Liver (tissue), 9 donors: ENCODE data around the gene RGS2. TPM values are rescaled to one million over a fixed set of nuclear protein-coding genes. Genes with fewer than 3 reads are reported as not detected.

Experiments
- DNase-seq: peaks from one replicate; pipeline ENCODE4 v3.0.0-alpha.2; 2017; ENCODE audit warnings: low spot score
- H3K27ac ChIP-seq, 2 donors: one replicate each; pipeline ENCODE4 v1.7.0; 2013; ENCODE audit warnings: inconsistent platforms in 2 of 2, low read length in 2 of 2, control low read depth in 1 of 2, low read depth in 1 of 2, mild to moderate bottlenecking in 1 of 2
- H3K27me3 ChIP-seq, 4 donors: one replicate each; pipeline versions ENCODE4 v1.6.1 to v1.7.0; 2013; ENCODE audit warnings: low read length in 3 of 4, inconsistent platforms in 1 of 4, mild to moderate bottlenecking in 1 of 4, moderate library complexity in 1 of 4; ENCODE audit not compliant: control insufficient read depth in 4 of 4, insufficient read depth in 4 of 4
- H3K36me3 ChIP-seq, 4 donors: one replicate each; pipeline versions ENCODE4 v1.6.1 to v1.7.0; 2013; ENCODE audit warnings: low read length in 3 of 4, mild to moderate bottlenecking in 3 of 4, low read depth in 1 of 4, moderate library complexity in 1 of 4; ENCODE audit not compliant: control insufficient read depth in 4 of 4, insufficient read depth in 3 of 4
- H3K4me1 ChIP-seq, 4 donors: one replicate each; pipeline versions ENCODE4 v1.6.1 to v1.7.0; 2013; ENCODE audit warnings: low read length in 3 of 4, mild to moderate bottlenecking in 3 of 4, moderate library complexity in 1 of 4; ENCODE audit not compliant: control insufficient read depth in 4 of 4, insufficient read depth in 4 of 4
- H3K4me3 ChIP-seq, 3 donors: one replicate each; pipeline versions ENCODE4 v1.6.1 to v1.7.0; 2013; ENCODE audit warnings: low read length in 3 of 3, control low read depth in 1 of 3, low read depth in 1 of 3, mild to moderate bottlenecking in 1 of 3
- H3K9ac ChIP-seq, 2 donors: one replicate each; pipeline ENCODE4 v1.7.0; 2013; ENCODE audit warnings: low read length in 2 of 2, mild to moderate bottlenecking in 2 of 2, moderate library complexity in 2 of 2, control low read depth in 1 of 2, low read depth in 1 of 2
- H3K9me3 ChIP-seq, 4 donors: one replicate each; pipeline versions ENCODE4 v1.6.1 to v1.7.0; 2013; ENCODE audit warnings: low read length in 3 of 4; ENCODE audit not compliant: control insufficient read depth in 4 of 4
- EGR1 ChIP-seq, 2 donors: IDR thresholded peaks; 2 replicates each; pipeline ENCODE4 v1.6.1; 2016 to 2018; ENCODE audit warnings: antibody characterized with exemption in 2 of 2, low read depth in 2 of 2
- FOXA1 ChIP-seq: IDR thresholded peaks from 2 replicates; pipeline ENCODE4 v1.6.1; 2016; ENCODE audit warnings: antibody characterized with exemption
- GABPA ChIP-seq, 2 donors: IDR thresholded peaks in 1 of 2; conservative IDR thresholded peaks in 1 of 2; 2 replicates each; pipeline ENCODE4 v1.6.1; 2016; ENCODE audit warnings: antibody characterized with exemption in 2 of 2, mild to moderate bottlenecking in 1 of 2, moderate library complexity in 1 of 2
- HNF4G ChIP-seq: IDR thresholded peaks from 2 replicates; pipeline ENCODE4 v1.6.1; 2016; ENCODE audit warnings: antibody characterized with exemption
- RXRA ChIP-seq, 2 donors: IDR thresholded peaks; 2 replicates each; pipeline ENCODE4 v1.6.1; 2017 to 2018; ENCODE audit warnings: antibody characterized with exemption in 2 of 2, mild to moderate bottlenecking in 1 of 2
- TAF1 ChIP-seq: conservative IDR thresholded peaks from 2 replicates; pipeline ENCODE4 v1.6.1; 2016; ENCODE audit warnings: antibody characterized with exemption, mild to moderate bottlenecking
- WGBS: extraction: QIAGEN DNeasy Blood & Tissue Kit; methylation state at CpG from one replicate; pipeline ENCODE4 v1.1.7; 2013; 5-methylcytosine and 5-hydroxymethylcytosine counted together
- polyA plus RNA-seq, 2 donors: library from polyadenylated mRNA; stranded (reverse) in 1 of 2; unstranded in 1 of 2; fragments of 200-250 nt in 1 of 2; fragments of >200 nt in 1 of 2; fragmentation: Nextera tagmentation in 1 of 2; extraction: Ambion mirVana in 1 of 2; gene quantifications; one replicate each; pipeline versions ENCODE4 v1.2.1 to v1.2.3, GENCODE V29; 2013 to 2015
- total RNA-seq, 2 donors: library from RNA; depleted of rRNA; stranded (reverse); fragments of >200 nt; gene quantifications; one replicate each; pipeline ENCODE4 v1.2.3, GENCODE V29; 2014
- TF ChIP-seq, protein P1 (sequence below): fragments of 150-350 bp; IDR thresholded peaks from 2 replicates; pipeline ENCODE4 v1.5.1; 2017; ENCODE audit warnings: improper control_type of control experiment, low read depth, low read length; ENCODE audit not compliant: missing input control
- TF ChIP-seq, protein P2 (sequence below): IDR thresholded peaks from 2 replicates; pipeline ENCODE4 v1.6.1; 2016; ENCODE audit warnings: antibody characterized with exemption, mild to moderate bottlenecking
- TF ChIP-seq, protein P3 (sequence below): IDR thresholded peaks from 2 replicates; pipeline ENCODE4 v1.6.1; 2016; ENCODE audit warnings: antibody characterized with exemption
- donor health status: healthy.
- donor health status: healthy.
- donor health status: healthy.
- donor health status: healthy.
- donor health status: healthy.

Gene RGS2
- total and polyA plus RNA-seq, 4 donors, result 2.6 to 10.0 (median 4.4) TPM

DNA sequence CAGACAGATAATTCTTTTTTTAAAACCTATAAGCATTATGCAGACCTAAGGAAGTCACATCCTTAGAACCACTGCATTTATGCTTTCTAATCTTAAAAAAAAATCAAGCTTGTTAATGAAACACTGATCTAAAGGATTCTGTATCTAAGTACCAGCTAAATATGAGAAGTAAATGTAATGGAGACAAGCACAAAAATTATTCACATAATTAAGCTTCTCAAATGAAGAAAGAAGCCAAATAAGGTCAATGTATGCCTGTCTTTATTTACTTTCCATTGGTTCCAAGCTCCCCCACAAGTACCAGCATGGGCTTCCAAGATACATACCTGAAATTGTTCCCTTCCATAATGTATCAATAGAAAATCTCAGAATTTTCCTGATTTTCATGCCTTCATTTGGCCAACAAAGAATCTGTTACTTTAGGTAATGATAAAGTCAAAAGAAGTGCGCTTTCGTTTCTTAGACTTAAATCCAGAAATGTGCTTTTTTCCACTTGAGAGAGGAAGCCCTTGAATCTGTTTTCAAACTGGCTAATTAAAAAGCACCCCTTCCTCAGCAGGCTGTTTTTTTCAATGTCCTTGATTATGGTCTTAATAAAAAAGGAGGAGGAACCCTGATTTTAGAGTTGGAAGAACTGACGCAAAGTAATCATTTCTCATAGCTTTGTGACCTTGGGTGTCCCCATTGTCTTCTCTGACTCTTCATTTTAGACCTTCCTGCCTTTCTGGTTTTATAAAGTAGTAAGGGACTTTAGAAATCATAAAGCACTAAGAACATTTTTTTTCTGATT lies 3.8 kb downstream of the RGS2 start:
- Histone ChIP-seq H3K27me3 (no peaks in the 10 kb centered on the region), H3K4me3 (no peak overlapping the region), H3K4me1 (peaks cover 0 to 9% (median 6%) of the 10 kb centered on the region in 4 donors), H3K9me3 (no peaks in the 10 kb centered on the region), H3K27ac (no peak overlapping the region), H3K9ac (no peak overlapping the region), H3K36me3 (no peaks in the 10 kb centered on the region)
- DNase-seq, result no peak
- 97% methylated on average over 3 of the region's 3 CpGs for WGBS
- TF ChIP-seq FOXA1 (no peak), HNF4G (no peak), GABPA (IDR thresholded peaks at IDR 0.05 in 1 of 2, conservative IDR thresholded peaks at IDR 0.05 in 1 of 2) (no peak), RXRA (IDR thresholded peaks at IDR 0.05) (no peak), EGR1 (IDR thresholded peaks at IDR 0.05; ENCODE audit: low read depth in 2 of 2) (no peak)
- TF ChIP-seq, protein P1, sequence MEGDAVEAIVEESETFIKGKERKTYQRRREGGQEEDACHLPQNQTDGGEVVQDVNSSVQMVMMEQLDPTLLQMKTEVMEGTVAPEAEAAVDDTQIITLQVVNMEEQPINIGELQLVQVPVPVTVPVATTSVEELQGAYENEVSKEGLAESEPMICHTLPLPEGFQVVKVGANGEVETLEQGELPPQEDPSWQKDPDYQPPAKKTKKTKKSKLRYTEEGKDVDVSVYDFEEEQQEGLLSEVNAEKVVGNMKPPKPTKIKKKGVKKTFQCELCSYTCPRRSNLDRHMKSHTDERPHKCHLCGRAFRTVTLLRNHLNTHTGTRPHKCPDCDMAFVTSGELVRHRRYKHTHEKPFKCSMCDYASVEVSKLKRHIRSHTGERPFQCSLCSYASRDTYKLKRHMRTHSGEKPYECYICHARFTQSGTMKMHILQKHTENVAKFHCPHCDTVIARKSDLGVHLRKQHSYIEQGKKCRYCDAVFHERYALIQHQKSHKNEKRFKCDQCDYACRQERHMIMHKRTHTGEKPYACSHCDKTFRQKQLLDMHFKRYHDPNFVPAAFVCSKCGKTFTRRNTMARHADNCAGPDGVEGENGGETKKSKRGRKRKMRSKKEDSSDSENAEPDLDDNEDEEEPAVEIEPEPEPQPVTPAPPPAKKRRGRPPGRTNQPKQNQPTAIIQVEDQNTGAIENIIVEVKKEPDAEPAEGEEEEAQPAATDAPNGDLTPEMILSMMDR, result no peak
- TF ChIP-seq, protein P2, sequence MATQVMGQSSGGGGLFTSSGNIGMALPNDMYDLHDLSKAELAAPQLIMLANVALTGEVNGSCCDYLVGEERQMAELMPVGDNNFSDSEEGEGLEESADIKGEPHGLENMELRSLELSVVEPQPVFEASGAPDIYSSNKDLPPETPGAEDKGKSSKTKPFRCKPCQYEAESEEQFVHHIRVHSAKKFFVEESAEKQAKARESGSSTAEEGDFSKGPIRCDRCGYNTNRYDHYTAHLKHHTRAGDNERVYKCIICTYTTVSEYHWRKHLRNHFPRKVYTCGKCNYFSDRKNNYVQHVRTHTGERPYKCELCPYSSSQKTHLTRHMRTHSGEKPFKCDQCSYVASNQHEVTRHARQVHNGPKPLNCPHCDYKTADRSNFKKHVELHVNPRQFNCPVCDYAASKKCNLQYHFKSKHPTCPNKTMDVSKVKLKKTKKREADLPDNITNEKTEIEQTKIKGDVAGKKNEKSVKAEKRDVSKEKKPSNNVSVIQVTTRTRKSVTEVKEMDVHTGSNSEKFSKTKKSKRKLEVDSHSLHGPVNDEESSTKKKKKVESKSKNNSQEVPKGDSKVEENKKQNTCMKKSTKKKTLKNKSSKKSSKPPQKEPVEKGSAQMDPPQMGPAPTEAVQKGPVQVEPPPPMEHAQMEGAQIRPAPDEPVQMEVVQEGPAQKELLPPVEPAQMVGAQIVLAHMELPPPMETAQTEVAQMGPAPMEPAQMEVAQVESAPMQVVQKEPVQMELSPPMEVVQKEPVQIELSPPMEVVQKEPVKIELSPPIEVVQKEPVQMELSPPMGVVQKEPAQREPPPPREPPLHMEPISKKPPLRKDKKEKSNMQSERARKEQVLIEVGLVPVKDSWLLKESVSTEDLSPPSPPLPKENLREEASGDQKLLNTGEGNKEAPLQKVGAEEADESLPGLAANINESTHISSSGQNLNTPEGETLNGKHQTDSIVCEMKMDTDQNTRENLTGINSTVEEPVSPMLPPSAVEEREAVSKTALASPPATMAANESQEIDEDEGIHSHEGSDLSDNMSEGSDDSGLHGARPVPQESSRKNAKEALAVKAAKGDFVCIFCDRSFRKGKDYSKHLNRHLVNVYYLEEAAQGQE, result no peak

DNA sequence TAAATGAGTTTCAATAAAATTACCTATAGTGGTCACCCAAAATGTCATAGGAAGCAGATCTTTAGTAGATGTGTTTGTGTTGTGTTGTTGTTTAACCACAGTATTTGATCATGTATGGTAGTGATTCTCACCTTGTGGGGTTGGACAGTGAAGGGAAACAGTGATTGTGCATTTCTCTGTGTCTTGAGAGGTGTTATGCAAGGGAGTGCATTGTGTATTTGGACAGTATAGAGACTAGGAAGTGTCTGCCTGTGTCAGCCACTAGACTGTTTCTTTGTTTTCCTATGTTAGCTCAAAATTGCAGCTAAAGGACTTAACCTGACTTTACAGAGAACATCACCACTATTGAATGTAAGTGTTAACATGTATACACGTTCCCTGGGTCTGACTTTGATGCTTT lies 6.0 kb downstream of the RGS2 start:
- no peaks in the 10 kb centered on the region for H3K27me3 ChIP-seq
- H3K4me3 ChIP-seq, result no peak overlapping the region
- no peak overlapping the region for H3K27ac ChIP-seq
- no peaks in the 10 kb centered on the region for H3K36me3 ChIP-seq
- H3K9ac ChIP-seq, result no peak overlapping the region
- WGBS, result 83% methylated on average over 1 of the region's 1 CpG
- H3K9me3 ChIP-seq, result no peaks in the 10 kb centered on the region
- no peak for TF ChIP-seq GABPA (IDR thresholded peaks at IDR 0.05 in 1 of 2, conservative IDR thresholded peaks at IDR 0.05 in 1 of 2)
- TF ChIP-seq, protein P3, sequence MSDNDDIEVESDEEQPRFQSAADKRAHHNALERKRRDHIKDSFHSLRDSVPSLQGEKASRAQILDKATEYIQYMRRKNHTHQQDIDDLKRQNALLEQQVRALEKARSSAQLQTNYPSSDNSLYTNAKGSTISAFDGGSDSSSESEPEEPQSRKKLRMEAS, result no peak
- TF ChIP-seq HNF4G, result no peak
- TF ChIP-seq TAF1, result no peak
- TF ChIP-seq, protein P2, result no peak
- no peak for DNase-seq
- H3K4me1 ChIP-seq, result no peaks in the 10 kb centered on the region
